HG02885 (cell line): ENCODE results near the gene RNASEL.
"Not testable (repeated sequence)": the region's sequence is repeated elsewhere in the genome, so short reads cannot be mapped to it uniquely, and the experiment has no call there.

Source experiments
- ATAC-seq: cut with Tn5 transposase; IDR thresholded peaks from one replicate; pipeline ENCODE4 v1.9.1; 2021; ENCODE audit warnings: mild to moderate bottlenecking; ENCODE audit not compliant: unreplicated experiment, poor library complexity

Gene RNASEL

DNA sequence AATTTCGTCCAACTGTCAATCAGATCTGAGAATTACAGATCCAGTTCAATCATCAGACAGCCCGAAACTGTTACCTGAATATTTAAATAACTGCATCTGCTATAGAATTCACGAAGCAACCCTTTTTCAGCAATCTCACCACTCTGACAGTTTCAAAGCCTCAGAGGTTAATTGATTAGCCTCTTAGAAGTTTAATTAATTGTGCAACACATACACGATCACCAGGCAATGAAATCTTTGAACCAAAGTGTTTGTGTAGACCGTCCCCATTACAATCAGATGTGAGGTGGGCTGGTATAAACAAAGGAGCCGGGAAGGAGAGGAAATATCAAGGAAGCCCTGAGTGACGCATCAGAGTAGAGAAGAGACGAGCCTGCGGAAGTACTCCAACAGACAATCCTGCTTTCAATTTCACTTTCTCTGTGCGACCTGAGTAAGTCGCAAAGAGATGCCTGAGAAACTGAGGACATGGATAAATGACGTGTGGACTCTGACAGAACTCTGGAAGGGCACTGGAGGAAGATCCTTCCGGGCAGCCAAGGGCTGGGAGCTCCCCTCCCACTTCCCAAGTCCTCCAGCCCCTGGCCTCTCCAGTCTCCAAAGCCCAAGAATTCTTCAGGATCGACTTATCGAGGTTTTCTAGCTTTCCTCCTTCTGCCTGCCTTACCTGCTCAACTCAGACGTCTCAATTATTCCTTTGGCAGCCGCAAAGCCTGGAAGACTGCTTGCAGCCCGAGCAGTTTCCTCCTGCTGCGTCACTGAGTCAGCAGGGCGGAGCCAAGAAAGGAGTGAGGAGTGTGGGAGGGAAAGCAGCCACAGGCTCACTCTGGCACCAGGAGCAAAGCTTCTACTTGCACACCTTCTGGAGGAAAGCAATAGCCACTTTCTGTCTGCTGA, at the start of gene RNASEL:
TSS of gene RNASEL (minus strand) at position 757 of the 897 bp plus-strand sequence. CDS start 2,450 bp downstream, outside the sequence.
- ATAC-seq, result peak; percentile 90

DNA sequence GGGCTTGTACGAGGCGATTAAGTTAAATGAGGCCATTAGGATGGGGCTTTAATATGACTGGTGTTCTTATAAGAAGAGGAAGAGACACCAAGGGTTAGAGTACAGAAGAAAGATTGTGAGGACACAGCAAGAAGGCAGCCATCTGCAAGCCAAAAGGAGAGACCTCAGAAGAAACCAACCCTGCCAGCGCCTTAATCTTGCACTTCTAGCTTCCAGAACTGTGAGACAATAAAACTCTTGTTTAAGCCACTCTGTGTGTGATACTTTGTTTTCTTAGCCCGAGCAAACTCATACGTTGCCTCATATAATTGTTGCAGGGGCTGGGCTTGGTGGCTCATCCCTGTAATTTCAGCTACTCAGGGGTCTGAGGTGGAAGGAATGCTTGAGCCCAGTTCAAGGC, 48.7 kb upstream of the RNASEL start:
- no peak for ATAC-seq

- no peak for ATAC-seq
Observed at GRCh38 chr1:182635871-182636270, 46.8 kb upstream of the RNASEL start.

DNA sequence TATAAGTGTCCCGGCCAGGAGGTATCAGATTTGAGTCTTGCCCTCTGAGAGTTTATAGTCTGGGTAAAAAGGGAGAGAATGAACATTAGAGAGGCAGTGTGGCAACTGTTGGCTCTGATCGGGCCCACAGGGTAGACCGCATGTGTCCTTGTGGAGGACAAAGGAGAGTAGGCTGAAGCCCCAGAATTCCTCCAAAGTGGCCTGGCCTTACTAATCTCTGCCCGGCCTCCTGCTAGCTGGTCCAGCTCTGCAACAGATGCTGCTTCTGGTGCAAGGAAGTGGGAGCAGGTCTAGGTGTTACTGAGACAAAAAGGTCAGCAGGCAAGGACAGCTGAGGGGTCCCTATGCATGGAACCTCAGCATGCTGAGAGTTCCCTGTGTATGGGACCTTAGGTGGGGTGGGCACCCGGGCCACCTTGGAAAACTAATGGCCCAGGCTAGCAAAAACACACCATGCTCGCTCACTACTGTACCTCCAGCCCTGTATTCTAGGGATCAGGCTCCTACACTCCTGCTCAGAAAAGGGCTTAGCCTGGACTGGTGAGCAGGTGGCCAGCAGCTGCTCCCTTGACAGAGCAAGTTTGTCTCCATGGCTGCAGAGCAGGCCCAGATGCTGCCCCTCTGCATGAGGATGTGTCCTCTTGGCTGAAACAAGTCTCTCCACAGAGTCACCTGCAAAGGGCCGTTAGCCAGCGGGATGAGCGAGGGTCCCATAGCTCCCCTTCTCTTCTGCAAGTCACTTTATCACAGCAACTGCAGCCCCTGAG, 45.4 kb upstream of the RNASEL start:
- ATAC-seq, result no peak

- ATAC-seq, result no peak
Observed at GRCh38 chr1:182633657-182634281, 44.7 kb upstream of the RNASEL start.

DNA sequence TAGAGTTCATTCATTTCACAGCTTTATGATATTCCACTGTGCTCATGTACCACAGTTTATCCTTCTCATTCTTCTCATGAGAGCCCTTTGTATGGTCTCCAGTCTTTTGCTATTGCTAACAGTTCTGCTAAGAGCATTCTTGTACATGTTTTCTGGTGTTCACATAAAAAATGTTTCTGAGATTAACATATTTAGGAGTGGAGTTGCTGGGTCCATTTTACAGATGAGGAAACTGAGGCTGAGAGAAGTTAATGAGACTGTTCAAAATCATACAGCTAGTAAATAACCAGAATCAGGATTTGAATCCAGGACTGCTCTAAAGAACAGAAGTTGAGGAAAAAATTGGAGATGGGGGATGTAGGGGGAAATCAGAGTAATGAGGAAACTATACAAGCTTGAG, 44.0 kb upstream of the RNASEL start:
- no peak for ATAC-seq

DNA sequence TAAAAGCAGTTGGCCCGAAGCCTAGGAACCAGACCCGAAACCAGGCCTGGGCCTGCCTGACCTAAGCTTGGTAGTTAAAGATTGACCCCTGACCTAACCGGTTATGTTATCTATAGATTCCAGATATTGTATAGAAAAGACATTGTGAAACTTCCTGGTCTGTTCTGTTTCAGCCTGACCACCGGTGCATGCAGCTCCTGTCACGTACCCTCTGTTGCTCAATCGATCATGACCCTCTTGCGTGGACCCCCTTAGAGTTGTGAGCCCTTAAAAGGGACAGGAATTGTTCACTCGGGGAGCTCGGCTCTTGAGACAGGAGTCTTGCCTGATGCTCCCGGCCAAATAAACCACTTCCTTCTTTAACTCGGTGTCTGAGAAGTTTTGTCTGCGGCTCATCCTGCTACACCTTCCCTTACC, 43.4 kb upstream of the RNASEL start:
- not testable (repeated sequence) for ATAC-seq

GRCh38 chr1:182631954-182632353, 42.9 kb upstream of the RNASEL start:
- no peak for ATAC-seq

DNA sequence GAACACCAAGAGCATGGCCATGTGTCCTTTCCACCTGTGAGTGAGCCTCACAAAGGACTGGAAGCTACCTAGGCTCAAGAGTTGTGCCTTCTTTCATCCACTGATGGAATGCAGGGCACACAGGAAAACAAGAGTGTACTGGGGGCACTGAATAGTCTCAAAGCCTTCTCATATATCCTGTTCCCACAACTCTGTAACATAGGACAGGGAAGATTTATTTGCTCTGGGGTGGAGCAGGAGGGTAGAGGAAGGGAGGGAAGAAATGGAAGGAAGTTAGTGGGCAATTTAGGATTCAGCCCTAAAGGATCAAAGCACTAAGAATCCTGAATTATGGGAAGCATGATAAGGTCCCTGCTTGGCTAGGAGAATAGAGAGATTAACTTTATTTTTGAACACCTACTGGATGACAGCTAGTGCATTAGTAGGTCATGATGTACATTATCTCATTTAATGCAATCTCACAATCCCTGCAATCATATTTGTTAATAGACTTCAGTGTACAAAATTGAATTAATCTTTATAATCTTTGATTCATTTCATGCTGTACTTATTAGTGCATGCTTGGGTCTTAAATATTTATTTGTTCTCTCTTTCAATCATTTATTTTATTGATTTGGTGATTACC, 42.1 kb upstream of the RNASEL start:
- no peak for ATAC-seq

GRCh38 chr1:182630586-182630985, 41.5 kb upstream of the RNASEL start:
- ATAC-seq, result no peak

GRCh38 chr1:182629499-182630096, 40.5 kb upstream of the RNASEL start:
- ATAC-seq, result peak; percentile 55

GRCh38 chr1:182629080-182629479, 40.0 kb upstream of the RNASEL start:
- ATAC-seq, result no peak

GRCh38 chr1:182628657-182629056, 39.6 kb upstream of the RNASEL start:
- ATAC-seq, result no peak

DNA sequence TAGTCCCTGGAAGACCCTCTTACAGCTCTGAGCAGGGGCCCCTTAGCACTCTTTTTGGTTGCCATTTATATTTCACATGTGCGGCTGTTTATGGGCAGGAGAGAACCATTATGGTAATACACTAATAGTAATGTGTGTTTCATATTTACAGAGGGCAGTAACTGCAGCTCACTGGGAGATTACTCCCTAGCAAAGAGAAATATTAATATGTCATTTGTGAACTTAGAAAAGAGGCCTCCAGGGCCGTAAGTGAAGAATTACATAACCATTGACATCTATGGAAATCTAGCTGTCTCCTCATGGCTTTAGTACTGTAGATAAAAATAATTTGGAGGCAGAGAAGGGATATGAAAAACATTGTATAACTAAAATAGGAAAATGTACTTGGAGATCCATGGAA, 38.6 kb upstream of the RNASEL start:
- ATAC-seq, result no peak

DNA sequence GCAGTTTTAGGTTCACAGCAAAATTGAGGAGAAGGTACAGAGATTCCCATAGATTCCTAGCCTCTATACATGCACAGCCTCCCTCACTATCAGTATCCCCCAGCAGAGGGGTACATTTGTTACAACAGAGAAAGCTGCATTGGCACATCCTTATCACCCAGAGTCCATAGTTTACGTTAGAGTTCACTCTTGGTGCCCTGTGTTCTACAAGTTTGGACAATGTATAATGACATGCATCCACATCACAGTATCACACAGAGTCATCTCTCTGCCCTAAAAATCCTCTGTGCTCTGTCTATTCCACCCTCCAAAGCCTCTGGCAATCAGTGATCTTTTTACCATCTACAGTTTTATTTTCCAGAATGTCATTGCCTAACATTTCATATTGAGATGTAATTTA, 37.5 kb upstream of the RNASEL start:
- no peak for ATAC-seq

DNA sequence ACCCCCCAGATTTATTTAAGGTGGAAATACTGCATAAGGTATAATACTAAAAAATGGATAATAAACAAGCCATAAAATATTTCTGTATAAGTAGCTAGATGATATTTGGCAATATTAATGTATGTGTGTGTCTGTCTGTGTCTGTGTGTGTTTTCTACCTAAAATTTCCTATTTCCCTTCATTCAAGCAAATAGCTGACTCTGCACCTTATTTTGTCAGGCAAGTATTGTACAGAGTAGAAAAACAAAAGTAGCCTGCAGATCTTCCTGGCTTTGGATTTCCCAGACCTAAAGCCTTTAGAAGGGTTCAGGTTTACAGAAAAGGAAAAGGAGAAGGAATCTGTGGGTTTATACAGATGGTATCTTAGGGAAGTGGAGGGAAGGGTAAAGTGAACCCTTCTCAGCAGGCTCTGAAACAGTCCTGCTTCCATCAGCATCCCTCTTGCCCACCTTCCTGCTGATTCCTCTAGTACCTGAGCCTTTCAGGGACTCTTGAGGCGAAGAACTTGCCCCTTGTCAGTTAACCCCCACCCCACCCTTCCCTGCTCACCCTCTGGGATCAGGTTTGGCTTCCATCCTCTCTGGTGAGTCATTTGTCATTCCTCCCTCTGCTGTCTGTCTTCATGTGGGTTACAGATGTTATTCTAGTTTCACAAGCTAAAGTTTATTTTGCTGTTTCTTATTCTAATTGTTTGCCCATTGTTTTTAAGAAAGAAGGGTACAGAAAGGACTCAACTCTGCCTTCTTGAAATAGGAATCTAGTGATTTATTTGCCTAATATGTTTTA, 36.9 kb upstream of the RNASEL start:
- ATAC-seq, result no peak

DNA sequence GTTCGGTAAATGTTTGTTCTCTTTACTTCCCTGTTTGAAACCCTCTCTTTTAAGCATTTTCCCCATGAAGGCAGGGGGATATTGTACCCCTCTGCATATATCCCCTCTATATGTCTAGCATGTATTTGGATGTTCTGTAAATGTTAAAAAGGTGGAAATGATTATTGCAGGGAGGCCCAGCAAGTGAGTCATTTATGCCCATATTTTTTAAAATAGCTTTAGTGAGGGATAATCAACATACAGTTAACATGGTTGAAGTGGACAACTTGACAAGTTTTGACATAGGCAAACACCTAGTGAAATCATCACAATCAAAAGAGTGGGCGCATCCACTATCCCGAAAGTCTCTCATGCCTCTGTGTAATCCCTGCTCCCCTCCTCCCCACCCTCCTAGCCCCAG, 36.0 kb upstream of the RNASEL start:
- ATAC-seq, result no peak

GRCh38 chr1:182624577-182624976, 35.5 kb upstream of the RNASEL start:
- no peak for ATAC-seq

DNA sequence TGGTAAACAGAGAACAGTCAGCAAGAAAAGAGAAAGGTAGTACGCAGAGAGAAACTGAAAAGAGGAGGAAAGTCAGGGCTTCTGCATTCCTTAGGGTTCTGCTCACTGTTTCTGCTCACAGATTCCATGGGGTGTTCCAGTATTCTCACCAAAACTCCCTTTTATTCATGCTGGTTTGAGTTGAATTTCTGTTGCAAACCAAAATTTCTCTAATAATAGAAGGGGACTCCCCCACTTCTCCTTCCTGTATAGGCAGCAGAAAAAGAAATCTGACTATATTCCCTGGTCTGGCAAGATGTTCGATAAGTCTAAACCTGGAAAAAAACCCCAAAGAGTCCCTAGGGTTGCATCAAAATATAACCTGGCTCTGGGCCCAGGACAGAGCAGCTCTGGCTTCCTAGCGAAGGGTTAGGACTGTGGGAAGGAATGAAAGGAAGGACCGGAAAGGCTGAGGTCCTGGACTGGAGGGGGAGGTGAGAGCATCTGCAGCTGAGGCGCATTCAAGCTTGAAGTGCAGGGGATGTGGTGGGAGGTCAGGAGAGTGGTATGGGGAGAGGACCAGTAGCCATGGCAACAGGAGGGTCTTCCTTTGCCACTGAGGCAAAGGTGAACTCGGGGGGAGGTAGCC, 34.0 kb upstream of the RNASEL start:
- peak; percentile 66 for ATAC-seq
